ENCODE measurements around the gene SCAF1. TPM values are rescaled to one million over a fixed set of nuclear protein-coding genes. Genes with fewer than 3 reads are reported as not detected.

SCAF1 gene
- total and polyA plus RNA-seq, 2 of the 13 experiments (the other 11 are each of a cell fraction or from before 2014, with no cell fraction given) = 3.3 to 6.1 TPM

DNA sequence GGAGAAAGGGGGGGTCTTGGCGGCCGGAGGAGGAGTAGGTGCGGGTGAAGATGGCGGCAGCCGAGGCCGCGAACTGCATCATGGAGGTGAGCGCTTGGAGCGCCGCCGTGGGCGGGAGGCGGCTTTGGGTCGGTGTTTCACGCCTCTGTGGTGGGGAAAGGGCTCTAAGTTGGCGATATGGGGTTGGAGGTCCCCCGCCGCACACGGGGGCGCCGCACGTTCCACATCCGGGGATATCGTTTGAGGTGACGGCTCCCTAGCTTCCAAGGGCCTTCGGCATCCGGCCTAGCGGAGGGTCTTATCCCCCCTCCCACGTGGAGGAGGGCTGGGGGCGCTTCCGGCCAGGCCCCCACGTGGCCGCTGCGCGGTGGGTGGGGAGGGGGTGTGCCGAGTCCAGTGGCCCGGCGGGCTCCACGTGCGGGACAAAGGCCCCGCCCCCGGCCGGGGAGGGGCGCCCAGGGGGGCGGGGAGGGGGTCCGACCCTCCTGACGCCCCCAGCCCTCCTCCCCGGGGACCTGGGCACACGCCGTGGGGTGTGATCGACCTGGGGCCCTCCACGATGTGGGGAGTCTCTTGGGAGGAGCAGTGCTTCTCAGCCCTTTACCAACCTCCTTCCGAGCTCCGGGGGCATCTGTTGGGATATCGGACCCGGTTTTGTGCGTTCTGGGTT lies 35.4 kb downstream of the SCAF1 start, which contains the start of gene PRMT1 (continued):
- TF ChIP-seq, protein P1, sequence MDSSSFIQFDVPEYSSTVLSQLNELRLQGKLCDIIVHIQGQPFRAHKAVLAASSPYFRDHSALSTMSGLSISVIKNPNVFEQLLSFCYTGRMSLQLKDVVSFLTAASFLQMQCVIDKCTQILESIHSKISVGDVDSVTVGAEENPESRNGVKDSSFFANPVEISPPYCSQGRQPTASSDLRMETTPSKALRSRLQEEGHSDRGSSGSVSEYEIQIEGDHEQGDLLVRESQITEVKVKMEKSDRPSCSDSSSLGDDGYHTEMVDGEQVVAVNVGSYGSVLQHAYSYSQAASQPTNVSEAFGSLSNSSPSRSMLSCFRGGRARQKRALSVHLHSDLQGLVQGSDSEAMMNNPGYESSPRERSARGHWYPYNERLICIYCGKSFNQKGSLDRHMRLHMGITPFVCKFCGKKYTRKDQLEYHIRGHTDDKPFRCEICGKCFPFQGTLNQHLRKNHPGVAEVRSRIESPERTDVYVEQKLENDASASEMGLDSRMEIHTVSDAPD (CRISPR knock-in tag; IDR thresholded peaks at IDR 0.05) = no peak
- TF ChIP-seq SAP130 (CRISPR knock-in tag; IDR thresholded peaks at IDR 0.05; ENCODE audit: low read depth) = peak; percentile 94
- TF ChIP-seq, protein P2, sequence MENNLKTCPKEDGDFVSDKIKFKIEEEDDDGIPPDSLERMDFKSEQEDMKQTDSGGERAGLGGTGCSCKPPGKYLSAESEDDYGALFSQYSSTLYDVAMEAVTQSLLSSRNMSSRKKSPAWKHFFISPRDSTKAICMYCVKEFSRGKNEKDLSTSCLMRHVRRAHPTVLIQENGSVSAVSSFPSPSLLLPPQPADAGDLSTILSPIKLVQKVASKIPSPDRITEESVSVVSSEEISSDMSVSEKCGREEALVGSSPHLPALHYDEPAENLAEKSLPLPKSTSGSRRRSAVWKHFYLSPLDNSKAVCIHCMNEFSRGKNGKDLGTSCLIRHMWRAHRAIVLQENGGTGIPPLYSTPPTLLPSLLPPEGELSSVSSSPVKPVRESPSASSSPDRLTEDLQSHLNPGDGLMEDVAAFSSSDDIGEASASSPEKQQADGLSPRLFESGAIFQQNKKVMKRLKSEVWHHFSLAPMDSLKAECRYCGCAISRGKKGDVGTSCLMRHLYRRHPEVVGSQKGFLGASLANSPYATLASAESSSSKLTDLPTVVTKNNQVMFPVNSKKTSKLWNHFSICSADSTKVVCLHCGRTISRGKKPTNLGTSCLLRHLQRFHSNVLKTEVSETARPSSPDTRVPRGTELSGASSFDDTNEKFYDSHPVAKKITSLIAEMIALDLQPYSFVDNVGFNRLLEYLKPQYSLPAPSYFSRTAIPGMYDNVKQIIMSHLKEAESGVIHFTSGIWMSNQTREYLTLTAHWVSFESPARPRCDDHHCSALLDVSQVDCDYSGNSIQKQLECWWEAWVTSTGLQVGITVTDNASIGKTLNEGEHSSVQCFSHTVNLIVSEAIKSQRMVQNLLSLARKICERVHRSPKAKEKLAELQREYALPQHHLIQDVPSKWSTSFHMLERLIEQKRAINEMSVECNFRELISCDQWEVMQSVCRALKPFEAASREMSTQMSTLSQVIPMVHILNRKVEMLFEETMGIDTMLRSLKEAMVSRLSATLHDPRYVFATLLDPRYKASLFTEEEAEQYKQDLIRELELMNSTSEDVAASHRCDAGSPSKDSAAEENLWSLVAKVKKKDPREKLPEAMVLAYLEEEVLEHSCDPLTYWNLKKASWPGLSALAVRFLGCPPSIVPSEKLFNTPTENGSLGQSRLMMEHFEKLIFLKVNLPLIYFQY (CRISPR knock-in tag; IDR thresholded peaks at IDR 0.05; ENCODE audit: borderline replicate concordance) = peak; percentile 18
- TF ChIP-seq ZNF570 (CRISPR knock-in tag; IDR thresholded peaks at IDR 0.05; ENCODE audit: borderline replicate concordance) = no peak
- TF ChIP-seq ZNF577 (CRISPR knock-in tag; IDR thresholded peaks at IDR 0.05; ENCODE audit: borderline replicate concordance, low read depth) = no peak
- no peak for TF ChIP-seq ZNF329 (CRISPR knock-in tag; IDR thresholded peaks at IDR 0.05; ENCODE audit: low read depth)
- TF ChIP-seq, protein P3, sequence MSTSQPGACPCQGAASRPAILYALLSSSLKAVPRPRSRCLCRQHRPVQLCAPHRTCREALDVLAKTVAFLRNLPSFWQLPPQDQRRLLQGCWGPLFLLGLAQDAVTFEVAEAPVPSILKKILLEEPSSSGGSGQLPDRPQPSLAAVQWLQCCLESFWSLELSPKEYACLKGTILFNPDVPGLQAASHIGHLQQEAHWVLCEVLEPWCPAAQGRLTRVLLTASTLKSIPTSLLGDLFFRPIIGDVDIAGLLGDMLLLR (CRISPR knock-in tag; IDR thresholded peaks at IDR 0.05) = peak; percentile 88
- TF ChIP-seq PHB2 (IDR thresholded peaks at IDR 0.05; ENCODE audit: partially characterized antibody) = no peak
- TF ChIP-seq JUNB (CRISPR knock-in tag; IDR thresholded peaks at IDR 0.05; ENCODE audit: borderline replicate concordance) = no peak
- no peak for TF ChIP-seq CHD4 (IDR thresholded peaks at IDR 0.05; ENCODE audit: borderline replicate concordance, low read length)
- TF ChIP-seq NFATC3 (CRISPR knock-in tag; IDR thresholded peaks at IDR 0.05) = no peak
- TF ChIP-seq ZNF790 (CRISPR knock-in tag; IDR thresholded peaks at IDR 0.05; ENCODE audit: borderline replicate concordance) = no peak
- TF ChIP-seq ZNF317 (CRISPR knock-in tag; IDR thresholded peaks at IDR 0.05) = peak; percentile 68; the same call in 1 of the 2 replicates
- peak; percentile 83 for TF ChIP-seq ATF7-NPFF (CRISPR knock-in tag; IDR thresholded peaks at IDR 0.05; ENCODE audit: low read depth)
- peak; percentile 53 for TF ChIP-seq ZNF883 (CRISPR knock-in tag; IDR thresholded peaks at IDR 0.05; ENCODE audit: not compliant biosample characterization)
- TF ChIP-seq ZNF224 (CRISPR knock-in tag; IDR thresholded peaks at IDR 0.05) = no peak
- no peak for TF ChIP-seq NPAS2 (CRISPR knock-in tag; IDR thresholded peaks at IDR 0.05; ENCODE audit: borderline replicate concordance)
- TF ChIP-seq, protein P4, sequence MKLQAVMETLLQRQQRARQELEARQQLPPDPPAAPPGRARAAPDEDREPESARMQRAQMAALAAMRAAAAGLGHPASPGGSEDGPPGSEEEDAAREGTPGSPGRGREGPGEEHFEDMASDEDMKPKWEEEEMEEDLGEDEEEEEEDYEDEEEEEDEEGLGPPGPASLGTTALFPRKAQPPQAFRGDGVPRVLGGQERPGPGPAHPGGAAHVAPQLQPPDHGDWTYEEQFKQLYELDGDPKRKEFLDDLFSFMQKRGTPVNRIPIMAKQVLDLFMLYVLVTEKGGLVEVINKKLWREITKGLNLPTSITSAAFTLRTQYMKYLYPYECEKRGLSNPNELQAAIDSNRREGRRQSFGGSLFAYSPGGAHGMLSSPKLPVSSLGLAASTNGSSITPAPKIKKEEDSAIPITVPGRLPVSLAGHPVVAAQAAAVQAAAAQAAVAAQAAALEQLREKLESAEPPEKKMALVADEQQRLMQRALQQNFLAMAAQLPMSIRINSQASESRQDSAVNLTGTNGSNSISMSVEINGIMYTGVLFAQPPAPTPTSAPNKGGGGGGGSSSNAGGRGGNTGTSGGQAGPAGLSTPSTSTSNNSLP (IDR thresholded peaks at IDR 0.05; ENCODE audit: low read depth, low read length) = no peak
- peak; percentile 82; the same call in 1 of the 2 replicates for TF ChIP-seq HOXA5 (CRISPR knock-in tag; IDR thresholded peaks at IDR 0.05)
- TF ChIP-seq ZNF282 (IDR thresholded peaks at IDR 0.05; ENCODE audit: partially characterized antibody) = no peak
- TF ChIP-seq NFIB (CRISPR knock-in tag; IDR thresholded peaks at IDR 0.05; ENCODE audit: borderline replicate concordance) = no peak

Data from HepG2 (cell line).